GM21526 (cell line): ENCODE measurements around the gene EZH2.

Source experiments
- ATAC-seq: cut with Tn5 transposase; IDR thresholded peaks from one replicate; pipeline ENCODE4 v1.9.1; 2021; ENCODE audit warnings: moderate library complexity; ENCODE audit not compliant: unreplicated experiment, low FRiP score

EZH2 gene

DNA sequence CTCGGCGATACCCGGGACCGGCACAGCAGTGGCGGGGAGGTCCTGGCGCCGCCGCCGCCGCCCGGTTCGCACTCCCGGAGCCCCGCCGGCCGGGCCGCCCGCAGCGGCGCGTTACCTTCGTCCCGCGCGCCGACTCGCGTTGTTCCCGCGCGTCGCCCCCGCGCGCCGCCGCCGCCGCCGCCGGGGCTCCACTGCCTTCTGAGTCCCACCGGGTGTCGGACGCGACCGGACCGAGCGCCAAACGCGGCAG is at the start of gene EZH2:
EZH2 (minus strand) TSS at position 243 of the 250 bp plus-strand sequence. CDS start 36,993 bp downstream, outside the sequence.
- ATAC-seq, result peak; percentile 30

DNA sequence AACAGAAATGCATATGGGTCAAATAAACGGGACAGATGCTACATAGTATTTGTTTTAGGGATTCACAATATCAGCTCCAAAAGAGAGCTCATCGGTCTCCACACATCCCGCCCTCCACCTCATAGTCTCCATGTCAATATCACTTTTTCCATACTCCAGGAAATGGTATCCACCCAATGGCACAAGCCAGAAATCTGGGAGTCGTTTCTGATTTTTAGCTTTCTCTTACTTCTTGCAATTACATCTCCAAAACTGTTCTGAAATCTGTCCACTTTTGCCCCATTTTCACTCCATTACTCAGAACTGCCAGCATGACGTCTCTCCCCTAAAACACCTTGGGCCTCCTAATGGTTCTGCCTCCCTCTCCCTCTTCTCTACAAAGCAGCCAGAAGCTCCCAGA is 47.4 kb upstream of the EZH2 start:
- ATAC-seq, result no peak

DNA sequence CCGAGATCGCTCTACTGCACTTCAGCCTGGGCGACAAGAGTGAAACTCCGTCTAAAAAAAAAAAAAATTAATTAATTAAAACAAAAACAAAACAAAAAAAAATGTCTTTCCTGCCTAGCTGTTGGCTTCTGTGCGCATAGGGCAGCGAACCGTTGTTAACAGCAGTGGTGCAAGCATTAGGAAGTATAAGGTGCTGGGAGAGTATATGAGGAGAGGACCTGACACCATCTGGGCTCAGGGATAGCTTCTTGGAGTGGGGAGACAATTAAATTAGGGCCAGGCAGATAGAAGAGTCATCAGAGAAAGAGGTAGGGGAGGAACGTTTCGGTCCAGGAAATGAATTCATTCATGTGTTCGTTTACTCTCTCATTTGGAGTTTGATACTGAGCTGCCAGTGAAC is 46.2 kb upstream of the EZH2 start:
- ATAC-seq, result no peak

DNA sequence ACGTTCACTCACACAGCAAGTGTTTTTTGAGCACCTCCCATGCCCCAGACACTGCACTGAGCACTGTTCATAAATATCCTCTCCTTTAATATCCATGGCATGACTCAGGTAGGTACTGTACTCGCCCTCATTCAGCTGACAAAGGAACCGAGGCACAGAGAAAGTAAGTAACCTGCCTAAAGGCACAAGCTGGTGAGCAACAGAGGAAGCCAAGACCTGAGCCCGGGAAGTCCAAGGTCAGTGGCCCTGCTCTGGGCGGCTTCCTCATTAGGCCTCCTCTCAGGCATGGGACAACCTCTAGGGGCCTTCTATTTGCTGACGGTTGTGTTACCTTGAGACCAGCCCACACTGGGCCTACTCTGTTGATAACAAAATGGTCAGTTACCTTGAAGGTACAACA is 45.1 kb upstream of the EZH2 start:
- ATAC-seq, result no peak

DNA sequence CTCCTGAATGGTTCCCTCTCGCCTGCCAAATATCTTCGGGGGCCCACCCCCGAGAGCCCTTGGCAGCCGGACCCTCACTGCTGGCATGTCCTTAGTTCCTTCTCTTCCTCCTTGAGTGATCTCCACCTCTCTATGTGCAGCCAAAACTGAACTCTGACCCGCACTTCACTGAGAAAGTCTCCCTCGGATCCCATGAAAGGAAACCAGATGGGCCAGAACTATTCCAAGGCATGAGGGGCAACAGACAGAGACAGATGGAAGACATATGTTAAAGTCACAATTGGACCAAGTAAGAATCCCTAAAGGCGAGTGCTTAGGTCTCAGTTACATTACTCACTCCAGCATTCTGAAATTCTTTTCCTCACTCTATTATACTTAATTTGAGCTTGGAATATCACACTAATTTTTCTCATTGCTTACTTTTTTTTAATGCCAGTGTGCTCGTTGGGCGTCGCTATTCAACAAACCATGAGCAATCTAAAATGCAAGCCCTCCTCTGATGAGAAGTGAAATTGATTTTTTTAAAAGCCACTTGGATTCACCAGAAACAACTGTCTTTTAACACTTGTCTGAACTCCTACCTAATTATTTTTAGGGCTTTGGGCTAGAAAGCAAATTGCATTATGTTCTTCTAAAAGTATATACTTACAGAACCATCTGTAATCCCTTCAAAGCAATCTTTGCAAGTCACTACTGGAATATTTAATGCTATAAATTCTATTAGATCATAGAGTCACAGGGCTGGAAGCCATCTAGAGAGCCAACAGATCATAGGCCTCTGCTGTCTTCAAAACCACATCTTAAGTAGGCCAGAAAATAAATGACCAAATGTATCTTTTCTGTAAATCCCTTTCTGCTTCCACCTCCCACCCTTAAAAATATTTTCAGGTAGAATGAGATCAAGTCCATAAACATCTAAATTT is 43.3 kb upstream of the EZH2 start:
- no peak for ATAC-seq

DNA sequence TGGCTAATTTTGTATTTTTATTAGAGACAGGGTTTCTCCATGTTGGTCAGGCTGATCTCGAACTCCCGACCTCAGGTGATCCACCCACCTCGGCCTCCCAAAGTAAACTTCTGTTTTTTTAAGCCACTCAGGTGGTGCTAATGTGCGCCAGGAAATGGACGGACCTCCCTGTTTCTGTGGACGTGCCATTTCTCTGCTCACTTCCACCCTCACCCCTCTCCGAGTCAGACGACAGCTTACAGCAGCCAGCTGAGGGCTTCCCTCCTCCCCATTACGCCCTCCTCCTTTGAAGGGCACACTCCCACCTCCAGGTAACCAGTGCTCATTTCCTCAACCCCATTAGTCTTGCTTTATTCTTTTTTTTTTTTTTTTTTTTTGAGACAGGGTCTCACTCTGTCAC is 41.7 kb upstream of the EZH2 start:
- ATAC-seq, result no peak

DNA sequence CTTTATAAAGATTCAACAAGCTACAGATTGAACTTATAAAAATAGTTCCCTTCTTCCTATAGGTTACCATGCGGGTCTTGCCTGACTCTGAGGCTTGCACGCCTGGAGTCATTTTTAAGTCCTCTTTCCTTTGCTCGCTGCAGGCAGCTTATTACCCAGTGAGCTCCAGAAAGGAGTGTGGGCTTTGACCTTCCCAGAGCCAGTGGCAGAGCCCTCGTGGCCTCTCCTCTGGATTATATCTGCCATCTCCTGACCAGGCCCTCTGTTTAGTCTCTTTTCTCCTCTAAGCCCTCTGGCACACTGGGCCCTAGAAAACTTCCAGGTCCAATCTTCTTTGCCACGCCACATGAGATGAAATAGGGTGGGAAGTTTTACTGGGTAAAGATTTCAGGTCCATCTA is 39.9 kb upstream of the EZH2 start:
- no peak for ATAC-seq

DNA sequence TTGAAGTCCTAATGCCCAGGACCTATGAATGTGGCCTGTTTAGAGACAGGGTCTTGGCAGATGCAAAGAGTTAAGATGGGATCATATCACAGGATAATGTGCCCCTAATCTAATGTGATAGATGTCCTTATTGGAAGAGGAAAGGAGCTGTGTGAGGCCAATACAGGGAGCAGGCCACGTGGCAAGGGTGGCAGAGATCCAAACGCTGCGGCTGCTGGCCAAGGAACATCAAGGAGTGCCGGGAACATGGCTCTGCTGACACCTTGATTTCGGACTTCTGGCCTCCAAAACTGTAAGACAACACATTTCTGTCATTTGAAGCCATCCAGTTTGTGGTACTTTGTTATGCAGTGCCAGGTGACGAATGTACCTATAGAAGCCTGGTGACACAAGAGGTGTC is 37.7 kb upstream of the EZH2 start:
- ATAC-seq, result no peak

DNA sequence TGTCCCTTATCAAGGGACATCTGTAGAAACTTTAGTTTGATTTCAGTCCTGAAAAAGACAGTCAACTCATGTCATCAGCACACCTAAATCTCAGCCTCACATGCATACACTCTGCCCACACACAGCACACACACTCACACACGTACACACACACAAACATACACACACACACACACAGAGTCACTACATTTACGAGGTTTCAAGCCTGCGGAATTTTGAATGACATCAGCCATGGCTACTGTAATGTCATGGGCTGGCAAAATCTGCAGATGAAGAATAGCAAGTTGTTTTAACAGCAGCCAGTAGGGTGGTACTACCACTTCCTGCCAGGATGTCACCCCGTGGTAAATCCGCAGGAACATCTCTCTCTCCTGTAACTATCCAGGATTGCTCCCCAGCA is 37.1 kb upstream of the EZH2 start:
- no peak for ATAC-seq

DNA sequence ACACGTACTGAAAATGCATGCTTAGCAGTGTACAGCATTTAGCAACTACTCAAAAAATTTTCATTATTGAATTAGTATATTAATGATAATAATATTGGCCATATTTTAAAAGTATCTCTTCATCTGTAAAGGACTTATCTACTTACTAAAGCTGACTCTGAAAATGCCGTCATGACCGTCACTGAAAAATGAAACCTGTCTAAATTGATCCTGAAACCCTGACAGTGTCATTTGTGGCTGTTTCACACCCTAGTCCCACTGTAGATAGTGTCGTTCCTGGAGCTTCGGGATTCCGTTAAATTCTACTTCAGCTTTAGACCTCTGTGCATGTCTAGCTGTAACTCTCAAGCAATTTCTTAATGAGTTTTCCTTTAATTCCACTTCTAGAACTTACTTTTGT is 35.8 kb upstream of the EZH2 start:
- peak; percentile 68 for ATAC-seq

DNA sequence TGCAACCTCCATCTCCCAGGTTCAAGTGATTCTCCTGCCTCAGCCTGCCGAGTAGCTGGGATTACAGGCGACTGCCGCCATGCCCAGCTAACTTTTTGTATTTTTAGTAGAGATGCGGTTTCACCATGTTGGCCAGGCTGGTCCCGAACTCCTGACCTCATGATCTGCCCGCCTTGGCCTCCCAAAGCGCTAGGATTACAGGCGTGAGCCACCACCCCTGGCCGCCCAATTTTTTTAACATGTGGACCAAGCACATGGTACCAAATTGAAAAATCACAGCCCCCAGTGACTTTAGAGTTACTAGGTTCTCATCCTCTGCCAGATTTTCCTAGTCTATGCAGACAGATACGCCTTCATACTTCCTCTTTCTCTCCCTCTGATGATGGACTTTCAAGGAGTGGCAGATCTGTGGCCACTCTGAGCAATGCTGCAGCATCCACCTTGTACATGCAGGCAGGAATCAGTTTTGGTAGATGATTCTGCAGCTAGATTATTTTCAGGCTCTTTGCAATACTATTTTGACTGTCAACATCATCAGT is 34.0 kb upstream of the EZH2 start:
- no peak for ATAC-seq

DNA sequence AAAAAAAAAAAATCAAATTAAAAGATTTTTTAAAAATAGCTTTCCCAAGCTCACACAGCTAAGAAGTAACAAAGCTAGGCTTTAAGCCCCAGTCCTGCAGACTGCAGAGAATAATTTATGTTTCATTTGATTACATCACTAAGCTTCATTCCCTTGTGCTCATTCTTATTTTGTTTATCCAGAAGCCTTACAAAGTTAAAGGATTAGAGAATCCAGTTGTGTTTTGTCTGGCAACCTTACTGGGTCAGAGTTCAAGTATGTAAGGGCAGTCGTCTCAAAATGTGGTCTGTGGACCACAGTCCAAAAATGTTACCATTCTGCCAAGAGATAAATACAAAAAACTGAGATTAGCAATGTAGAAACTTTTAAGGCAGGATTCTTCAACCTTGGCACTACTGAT is 32.1 kb upstream of the EZH2 start:
- ATAC-seq, result no peak

DNA sequence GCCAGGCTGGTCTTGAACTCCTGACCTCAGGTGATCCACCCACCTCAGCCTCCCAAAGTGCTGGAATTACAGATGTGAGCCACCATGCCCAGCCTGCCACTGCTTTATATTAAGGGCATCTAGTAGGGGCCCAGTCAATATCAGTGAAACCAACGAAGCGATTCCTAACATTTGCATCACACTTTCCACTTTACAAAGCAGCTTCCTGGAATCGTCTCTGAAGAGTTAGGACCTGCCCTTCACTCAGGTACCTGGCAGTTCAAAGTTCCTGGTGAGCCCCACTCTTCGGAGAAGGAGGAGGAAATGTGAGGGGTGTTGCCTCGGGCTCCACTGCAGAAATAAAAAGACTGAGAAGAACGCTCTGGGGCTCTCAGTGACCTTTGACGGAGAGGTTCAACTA is 31.1 kb upstream of the EZH2 start:
- ATAC-seq, result no peak

DNA sequence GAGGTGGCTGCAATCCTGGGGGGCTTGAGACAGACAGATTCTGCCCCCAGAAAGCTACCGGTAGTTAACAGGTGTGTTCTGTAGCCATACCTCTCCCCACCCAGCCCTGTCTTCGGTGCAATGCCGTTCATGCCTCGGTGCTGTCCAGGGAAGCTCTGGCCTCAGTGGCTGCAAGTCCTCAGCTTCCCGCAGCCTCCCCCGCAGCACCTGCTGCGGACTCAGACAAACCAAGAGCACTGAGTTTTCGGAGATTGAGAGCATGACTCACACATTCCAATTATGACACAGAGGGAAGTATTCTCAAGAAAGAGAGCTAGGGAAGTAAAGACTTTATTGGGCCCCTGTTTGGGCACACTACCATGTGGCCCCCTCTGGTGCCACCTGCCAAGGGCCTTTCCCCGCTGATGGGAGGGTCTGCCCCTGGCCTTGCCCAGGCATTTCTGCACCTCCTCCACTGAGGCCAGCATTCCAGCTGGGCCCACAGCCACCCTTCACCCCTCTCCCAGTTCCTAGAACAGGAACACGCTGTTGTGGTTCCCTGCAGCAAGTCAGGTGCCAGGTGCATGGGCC is 30.2 kb upstream of the EZH2 start:
- peak; percentile 49 for ATAC-seq

DNA sequence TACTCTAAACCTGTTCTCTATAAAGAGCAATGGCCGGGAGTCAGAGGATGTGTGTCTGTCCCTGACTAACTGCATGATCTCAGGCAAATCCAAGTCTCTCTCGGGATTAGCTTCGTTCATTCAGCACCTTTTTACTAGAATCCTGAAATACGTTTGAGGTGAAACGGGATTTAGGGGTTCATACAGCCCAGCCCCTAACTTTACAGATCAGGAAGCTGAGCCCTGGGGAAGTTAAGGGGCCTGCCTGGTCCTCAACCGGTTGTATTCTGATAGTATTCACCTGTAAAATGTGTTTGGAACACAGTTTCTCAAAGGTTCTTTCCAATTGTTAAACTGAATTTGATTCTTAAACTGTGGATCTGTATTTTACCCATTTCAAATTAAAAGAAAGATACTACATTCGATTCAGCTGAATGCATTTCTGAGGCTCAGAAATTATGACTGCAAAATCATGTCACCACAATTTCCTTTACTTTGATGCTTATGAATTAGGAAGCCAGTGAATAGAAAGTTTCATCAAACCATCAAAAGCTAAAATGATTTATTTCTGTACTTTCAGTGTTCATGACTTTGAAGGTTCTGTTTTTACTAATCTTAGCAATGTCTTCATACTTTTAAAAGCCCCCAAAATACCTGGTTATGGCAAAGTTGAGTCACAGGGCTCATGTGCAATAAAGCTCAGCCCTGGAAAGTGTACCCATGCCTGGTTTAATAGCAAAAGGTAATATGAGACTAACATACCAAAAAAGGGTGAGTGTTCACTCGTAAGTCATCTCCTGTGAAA is 28.9 kb upstream of the EZH2 start:
- ATAC-seq, result no peak

DNA sequence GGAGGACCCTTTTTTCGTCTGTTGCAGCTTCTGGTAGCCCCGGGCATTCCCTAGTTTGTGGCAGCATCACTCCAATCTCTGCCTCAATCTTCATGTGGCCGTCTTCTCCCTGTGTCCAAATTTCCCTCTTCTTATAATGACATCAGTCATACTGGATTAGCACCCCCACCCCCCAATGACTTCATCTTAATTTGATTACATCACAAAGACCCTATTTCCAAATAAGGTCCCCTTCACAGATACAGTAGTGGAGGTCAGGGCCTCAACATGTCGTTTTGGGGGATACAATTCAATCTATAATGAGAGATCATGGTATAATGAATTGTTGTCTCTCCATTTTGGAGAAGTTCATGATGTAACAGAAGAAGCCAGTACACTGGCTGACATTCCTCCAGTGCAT is 28.1 kb upstream of the EZH2 start:
- no peak for ATAC-seq

DNA sequence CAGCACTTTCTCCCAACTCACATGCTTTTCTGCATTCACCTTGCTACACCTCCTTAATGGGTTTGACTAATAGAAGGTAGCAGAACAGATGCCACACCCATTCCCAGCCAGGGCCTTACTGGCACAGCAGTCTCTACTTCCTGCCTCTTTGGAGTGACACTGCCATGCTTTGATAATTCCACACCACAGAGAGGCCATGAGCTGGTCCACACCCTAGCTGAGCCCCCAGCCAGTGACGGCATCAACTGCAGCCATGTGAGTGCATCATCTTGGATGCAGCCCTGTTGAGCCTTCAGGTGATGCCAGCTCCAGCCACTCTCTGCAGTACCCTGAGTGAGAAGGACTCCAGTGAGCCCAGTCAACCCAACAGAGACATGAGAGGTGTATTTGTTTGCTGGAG is 27.5 kb upstream of the EZH2 start:
- no peak for ATAC-seq

DNA sequence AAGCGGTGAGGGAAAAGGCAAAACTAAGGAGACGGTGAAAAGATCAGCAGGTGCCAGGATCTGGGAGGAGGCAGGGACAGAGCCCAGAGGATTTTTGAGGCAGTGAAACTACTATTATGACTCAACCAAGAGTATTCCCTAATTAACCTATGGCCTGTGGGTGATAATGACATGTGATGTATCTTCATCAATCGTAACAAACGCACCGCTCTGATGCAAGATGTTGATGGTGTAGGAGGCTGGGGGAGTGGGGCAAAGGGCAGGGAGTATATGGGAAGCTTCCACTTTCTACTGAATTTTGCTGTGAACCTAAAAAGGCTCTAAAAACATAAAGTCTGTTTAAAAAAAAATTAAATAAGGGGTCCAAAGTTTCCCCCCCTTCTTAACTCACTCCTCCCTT is 25.5 kb upstream of the EZH2 start:
- ATAC-seq, result no peak

DNA sequence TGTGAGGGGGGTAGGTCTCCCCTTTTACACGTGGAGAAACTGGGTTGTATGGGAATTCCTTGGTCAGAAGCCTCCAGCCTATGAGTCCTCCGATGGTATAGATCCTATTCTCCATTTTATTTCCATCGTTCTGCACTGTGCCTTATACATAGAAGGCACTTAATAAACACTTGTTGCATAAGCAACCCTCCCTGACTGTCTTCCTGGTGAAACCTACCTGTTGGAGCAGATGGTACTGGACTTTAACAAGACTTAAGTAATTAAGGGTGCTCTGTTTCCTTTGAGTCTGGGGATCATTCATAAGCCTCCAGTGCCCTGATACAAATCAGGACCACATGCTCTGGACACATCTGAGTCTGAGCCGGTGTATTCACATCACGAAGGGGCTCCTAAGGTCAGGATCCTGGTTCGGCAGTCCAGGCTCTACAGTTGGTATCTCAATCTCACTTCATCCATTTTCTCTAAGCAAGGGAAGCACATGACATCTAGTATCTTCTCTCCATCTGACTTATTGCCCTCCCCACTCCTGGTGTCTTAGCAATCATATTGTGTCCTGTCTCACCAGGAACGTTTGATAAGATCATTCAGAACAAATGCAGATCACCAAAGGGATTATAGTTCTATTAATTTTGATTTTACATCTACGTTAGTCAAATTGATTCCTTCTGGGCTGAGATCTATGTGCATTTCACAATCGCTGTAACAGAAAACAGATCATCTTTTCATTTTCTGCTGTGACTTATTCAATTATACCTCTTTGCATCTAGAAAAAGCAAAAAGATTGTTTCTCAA is 22.8 kb upstream of the EZH2 start:
- ATAC-seq, result no peak

DNA sequence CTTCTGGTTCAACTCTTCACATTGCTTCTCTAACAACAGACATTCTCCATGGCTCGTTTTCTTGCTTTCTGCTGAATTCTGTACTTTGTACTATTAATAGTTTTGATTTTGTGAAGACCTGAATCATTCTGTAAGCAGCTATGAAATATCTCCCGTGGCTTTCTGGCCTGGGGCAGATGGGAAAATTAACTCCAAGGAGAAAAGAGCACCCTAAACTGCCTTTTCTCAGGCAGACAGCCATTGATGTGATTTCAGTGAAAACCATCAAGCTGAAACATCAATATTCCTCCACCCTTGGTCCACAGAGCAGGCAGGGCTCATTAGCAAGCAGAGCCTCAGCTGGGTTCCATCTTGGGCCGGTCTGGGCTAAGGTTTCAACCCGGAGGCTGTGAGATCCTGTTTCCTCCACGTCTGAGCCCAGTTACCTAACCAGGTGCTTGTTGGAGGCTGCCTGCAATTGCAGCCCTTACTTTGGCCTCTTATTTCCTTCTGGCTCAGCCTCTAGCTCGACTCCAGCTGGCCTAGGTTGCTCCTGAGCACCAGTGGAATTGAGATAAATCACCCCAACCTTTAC is 21.1 kb upstream of the EZH2 start:
- ATAC-seq, result no peak
